ENCODE data around the gene SQSTM1. TPM values are rescaled to one million over a fixed set of nuclear protein-coding genes. Genes with fewer than 3 reads are reported as not detected.

SQSTM1 gene
- total RNA-seq, 2 donors from 2014 or later: 249 to 606 TPM

- Histone ChIP-seq H3K27me3 (no peaks in the 10 kb centered on the region), H3K4me3 (no peak overlapping the region), H3K36me3 (replicated peaks in 1 of 2; ENCODE audit: insufficient read depth in 1 of 2, low read depth in 2 of 2) (peaks cover 10 to 17% of the 10 kb centered on the region in 2 donors), H3K4me1 (peaks cover 7% of the 10 kb centered on the region), H3K9me3 (no peaks in the 10 kb centered on the region), H3K27ac (no peak overlapping the region)
- 85 to 88% methylated on average over 8 of the region's 8 CpGs for WGBS, 2 donors
- TF ChIP-seq, protein P1, sequence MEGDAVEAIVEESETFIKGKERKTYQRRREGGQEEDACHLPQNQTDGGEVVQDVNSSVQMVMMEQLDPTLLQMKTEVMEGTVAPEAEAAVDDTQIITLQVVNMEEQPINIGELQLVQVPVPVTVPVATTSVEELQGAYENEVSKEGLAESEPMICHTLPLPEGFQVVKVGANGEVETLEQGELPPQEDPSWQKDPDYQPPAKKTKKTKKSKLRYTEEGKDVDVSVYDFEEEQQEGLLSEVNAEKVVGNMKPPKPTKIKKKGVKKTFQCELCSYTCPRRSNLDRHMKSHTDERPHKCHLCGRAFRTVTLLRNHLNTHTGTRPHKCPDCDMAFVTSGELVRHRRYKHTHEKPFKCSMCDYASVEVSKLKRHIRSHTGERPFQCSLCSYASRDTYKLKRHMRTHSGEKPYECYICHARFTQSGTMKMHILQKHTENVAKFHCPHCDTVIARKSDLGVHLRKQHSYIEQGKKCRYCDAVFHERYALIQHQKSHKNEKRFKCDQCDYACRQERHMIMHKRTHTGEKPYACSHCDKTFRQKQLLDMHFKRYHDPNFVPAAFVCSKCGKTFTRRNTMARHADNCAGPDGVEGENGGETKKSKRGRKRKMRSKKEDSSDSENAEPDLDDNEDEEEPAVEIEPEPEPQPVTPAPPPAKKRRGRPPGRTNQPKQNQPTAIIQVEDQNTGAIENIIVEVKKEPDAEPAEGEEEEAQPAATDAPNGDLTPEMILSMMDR (IDR thresholded peaks at IDR 0.05): no peak
- no peak for TF ChIP-seq POLR2A (IDR thresholded peaks at IDR 0.05)
- no peak for DNase-seq
- ATAC-seq: no peak
- intact Hi-C loops (cut with DNase I): no loop called here
Measured at GRCh38 chr5:179852993-179853547, 32.4 kb downstream of the SQSTM1 start.

GRCh38 chr5:179854356-179854755, 33.7 kb downstream of the SQSTM1 start:
- TF ChIP-seq, protein P1 (IDR thresholded peaks at IDR 0.05): no peak
- no peak for TF ChIP-seq POLR2A (IDR thresholded peaks at IDR 0.05)
- 91 to 97% methylated on average over 8 of the region's 8 CpGs for WGBS, 2 donors
- Histone ChIP-seq H3K27ac (no peak overlapping the region), H3K4me3 (no peak overlapping the region), H3K36me3 (replicated peaks in 1 of 2; ENCODE audit: insufficient read depth in 1 of 2, low read depth in 2 of 2) (peaks cover 8 to 11% of the 10 kb centered on the region in 2 donors), H3K9me3 (no peaks in the 10 kb centered on the region), H3K4me1 (peaks cover 9% of the 10 kb centered on the region), H3K27me3 (no peaks in the 10 kb centered on the region)
- intact Hi-C loops (cut with DNase I): no loop called here
- DNase-seq (no peak), ATAC-seq (no peak)

DNA sequence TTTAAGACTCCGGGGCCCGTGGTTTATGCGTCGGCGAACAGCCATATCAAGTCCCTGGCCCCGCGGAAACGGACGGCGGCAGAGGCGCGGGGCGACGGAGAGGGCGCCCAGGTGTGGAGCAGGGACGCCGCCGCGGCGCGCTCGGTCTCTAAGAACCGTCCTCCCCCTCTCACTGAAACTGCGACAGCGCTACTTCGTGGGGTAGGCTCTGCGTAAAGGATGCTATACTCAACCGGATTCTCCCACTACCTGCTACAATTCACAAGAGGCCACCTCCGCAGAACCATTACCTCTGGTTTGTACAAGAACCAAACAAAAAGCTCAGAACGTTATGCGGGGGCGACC, 37.5 kb downstream of the SQSTM1 start:
- 0 to 1% methylated on average over 11 to 32 of the region's 32 CpGs for WGBS, 2 donors
- TF ChIP-seq, protein P1 (IDR thresholded peaks at IDR 0.05): no peak
- no peak for TF ChIP-seq POLR2A (IDR thresholded peaks at IDR 0.05)
- peak overlapping the region; percentile 40 to 93 (median 78) for H3K27ac ChIP-seq
- intact Hi-C loops (cut with DNase I): no loop called here
- H3K4me1 ChIP-seq: peaks cover 14% of the 10 kb centered on the region
- peak overlapping the region; percentile 87 to 97 for H3K4me3 ChIP-seq
- H3K36me3 ChIP-seq (replicated peaks in 1 of 2; ENCODE audit: insufficient read depth in 1 of 2, low read depth in 2 of 2): peaks cover 0 to 6% of the 10 kb centered on the region in 2 donors
- no peaks in the 10 kb centered on the region for H3K9me3 ChIP-seq
- ATAC-seq (peak; percentile 39), DNase-seq (peak in 3 of 4 donors; percentile 39 to 61 (median 41))
- H3K27me3 ChIP-seq: no peaks in the 10 kb centered on the region

GRCh38 chr5:179858586-179859427, 38.1 kb downstream of the SQSTM1 start, which contains the start of gene MRNIP:
TSS of gene MRNIP (minus strand) at chr5:179858817. CDS start at chr5:179858796, 21 bp downstream.
- intact Hi-C loops (cut with DNase I): no loop called here
- 0 to 1% methylated on average over 41 to 87 of the region's 90 CpGs for WGBS, 2 donors
- DNase-seq: peak; percentile 96 to 98 (median 96)
- peaks cover 0 to 10% of the 10 kb centered on the region in 2 donors for H3K36me3 ChIP-seq (replicated peaks in 1 of 2; ENCODE audit: insufficient read depth in 1 of 2, low read depth in 2 of 2)
- peaks cover 14% of the 10 kb centered on the region for H3K4me1 ChIP-seq
- peak; percentile 99 for ATAC-seq
- H3K4me3 ChIP-seq: peak within 1 kb of the TSS; percentile 87 to 97
- peak within 1 kb of the TSS; percentile 40 to 93 (median 78) for H3K27ac ChIP-seq
- no peaks in the 10 kb centered on the region for H3K9me3 ChIP-seq
- peak; percentile 58 to 80 (median 79) for TF ChIP-seq POLR2A (IDR thresholded peaks at IDR 0.05)
- TF ChIP-seq, protein P1 (IDR thresholded peaks at IDR 0.05): peak in 5 of 7 experiments; percentile 19 to 56 (median 46)
- H3K27me3 ChIP-seq: no peaks in the 10 kb centered on the region

All from body of pancreas (tissue), 4 donors.